ENCODE results near the gene KIAA1671.

KIAA1671 gene

DNA sequence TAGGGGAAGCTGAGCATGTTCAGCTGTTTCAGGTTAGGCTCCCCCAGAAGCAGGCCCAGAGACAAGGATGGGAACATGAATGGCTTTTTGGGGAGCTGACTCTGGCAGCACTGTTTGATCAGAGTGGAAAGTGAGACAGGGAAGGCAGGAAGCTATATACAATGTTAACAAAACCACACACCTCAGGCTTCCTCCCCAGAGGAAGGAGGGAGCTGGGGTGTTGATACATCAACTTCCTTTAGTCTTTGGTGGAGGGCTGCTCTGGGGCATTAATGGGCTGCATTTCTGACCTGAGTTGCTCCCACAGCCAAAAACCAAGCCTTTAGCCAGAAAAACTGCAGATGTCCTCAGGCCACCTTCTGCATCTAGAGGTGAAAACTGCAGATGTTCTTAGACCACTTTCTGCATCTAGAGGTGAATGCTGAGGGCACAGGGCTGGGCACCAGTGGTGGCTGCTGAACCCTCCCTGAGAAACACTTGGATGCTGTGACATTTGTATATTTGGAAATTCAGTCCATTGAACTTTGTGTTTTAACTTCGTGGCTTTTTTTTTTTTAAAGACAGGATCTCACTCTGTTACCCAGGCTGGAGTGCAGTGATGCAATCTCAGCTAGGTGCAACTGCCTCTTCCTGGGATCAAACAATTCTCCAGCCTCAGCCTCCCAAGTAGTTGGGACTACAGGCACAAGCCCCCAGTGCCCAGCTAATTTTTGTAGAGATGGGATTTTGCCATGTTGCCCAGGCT is 49.9 kb downstream of the KIAA1671 start:
- CTCF ChIA-PET: no interaction called here
- no peak overlapping the region for H3K4me3 ChIP-seq (ENCODE audit: low read depth, low read length)
- no peak for DNase-seq (ENCODE audit: low read depth, low spot score)
- TF ChIP-seq, protein P1, sequence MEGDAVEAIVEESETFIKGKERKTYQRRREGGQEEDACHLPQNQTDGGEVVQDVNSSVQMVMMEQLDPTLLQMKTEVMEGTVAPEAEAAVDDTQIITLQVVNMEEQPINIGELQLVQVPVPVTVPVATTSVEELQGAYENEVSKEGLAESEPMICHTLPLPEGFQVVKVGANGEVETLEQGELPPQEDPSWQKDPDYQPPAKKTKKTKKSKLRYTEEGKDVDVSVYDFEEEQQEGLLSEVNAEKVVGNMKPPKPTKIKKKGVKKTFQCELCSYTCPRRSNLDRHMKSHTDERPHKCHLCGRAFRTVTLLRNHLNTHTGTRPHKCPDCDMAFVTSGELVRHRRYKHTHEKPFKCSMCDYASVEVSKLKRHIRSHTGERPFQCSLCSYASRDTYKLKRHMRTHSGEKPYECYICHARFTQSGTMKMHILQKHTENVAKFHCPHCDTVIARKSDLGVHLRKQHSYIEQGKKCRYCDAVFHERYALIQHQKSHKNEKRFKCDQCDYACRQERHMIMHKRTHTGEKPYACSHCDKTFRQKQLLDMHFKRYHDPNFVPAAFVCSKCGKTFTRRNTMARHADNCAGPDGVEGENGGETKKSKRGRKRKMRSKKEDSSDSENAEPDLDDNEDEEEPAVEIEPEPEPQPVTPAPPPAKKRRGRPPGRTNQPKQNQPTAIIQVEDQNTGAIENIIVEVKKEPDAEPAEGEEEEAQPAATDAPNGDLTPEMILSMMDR (IDR thresholded peaks at IDR 0.05; ENCODE audit: insufficient read depth, low read length, missing control alignments): no peak
- POLR2A ChIA-PET: no interaction called here

DNA sequence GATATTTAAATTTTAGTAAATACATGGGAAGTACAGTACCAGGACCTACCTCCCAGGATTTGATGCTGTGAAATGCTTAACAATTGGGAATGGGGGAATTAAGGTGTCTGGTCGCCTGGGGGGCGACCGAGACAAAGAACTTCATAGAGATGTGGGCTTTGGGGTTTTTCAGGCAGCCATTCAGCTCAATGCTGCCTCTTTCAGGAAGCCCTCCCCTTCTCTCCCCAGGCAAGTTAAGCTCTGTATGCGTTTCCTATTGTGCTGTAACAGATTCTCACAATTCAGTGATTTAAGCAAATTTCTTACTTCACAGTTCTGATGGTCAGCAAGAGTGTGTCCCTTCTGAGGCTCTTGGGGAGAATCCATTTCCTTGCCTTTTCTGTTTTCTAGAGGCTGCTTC is 53.8 kb downstream of the KIAA1671 start:
- POLR2A ChIA-PET: no interaction called here
- CTCF ChIA-PET: no interaction called here
- no peak overlapping the region for H3K4me3 ChIP-seq (ENCODE audit: low read depth, low read length)
- no peak for DNase-seq (ENCODE audit: low read depth, low spot score)
- TF ChIP-seq, protein P1 (IDR thresholded peaks at IDR 0.05; ENCODE audit: insufficient read depth, low read length, missing control alignments): no peak

DNA sequence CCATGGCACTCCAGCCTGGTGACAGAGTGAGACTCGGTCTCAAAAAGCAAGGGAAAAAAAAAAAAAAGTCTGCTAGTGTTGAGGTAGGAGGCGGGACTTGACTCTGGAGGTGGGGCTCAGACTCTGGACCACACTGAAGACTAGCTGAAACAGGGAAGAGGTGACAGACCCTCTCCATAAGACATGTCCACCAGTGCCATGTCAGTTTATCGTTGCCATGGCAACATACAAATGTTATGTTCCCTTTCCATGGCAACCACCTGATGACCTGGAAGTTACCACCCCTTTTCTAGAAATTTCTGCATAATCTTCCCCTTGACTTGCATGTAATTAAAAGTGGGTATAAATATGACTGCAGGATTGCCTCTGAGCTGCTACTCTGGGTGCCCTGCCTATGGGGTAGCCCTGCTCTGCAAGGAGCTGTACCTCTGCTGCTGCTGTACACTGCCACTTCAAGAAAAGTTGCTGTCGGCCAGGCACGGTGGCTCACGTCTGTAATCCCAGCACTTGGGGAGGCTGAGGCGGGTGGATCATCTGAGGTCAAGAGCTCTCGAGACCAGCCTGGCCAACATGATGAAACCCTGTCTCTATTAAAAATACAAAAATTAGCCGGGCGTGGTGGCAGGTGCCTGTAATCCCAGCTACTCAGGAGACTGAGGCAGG is 55.1 kb downstream of the KIAA1671 start:
- ChIA-PET CTCF (no interaction called here), POLR2A (no interaction called here)

DNA sequence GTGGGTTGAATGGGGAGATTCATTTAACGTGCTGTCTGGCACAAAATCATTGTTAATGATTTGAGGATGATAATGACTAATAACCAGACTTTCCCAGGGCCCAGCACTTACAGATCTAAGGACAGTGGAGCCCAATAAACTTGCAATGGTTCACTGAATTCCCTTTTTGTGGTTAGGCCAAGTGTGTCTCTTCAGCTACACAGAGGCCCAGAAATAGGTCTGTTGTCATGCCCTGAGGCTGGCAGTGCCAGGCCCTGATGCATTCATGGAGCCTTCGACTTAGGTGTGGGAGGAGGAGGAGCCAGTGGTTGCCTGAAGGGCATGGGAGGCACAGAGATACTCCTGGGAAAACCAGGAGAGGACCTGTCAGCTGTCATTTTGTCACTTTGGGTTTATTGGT is 56.1 kb downstream of the KIAA1671 start:
- CTCF ChIA-PET: no interaction called here
- POLR2A ChIA-PET: no interaction called here
- DNase-seq (ENCODE audit: low read depth, low spot score): no peak
- no peak overlapping the region for H3K4me3 ChIP-seq (ENCODE audit: low read depth, low read length)
- TF ChIP-seq, protein P1 (IDR thresholded peaks at IDR 0.05; ENCODE audit: insufficient read depth, low read length, missing control alignments): no peak

More for the DNA sequence above, 55.1 kb downstream of the KIAA1671 start:
- H3K4me3 ChIP-seq (ENCODE audit: low read depth, low read length): no peak overlapping the region
- no peak for DNase-seq (ENCODE audit: low read depth, low spot score)
- TF ChIP-seq, protein P1 (IDR thresholded peaks at IDR 0.05; ENCODE audit: insufficient read depth, low read length, missing control alignments): no peak

DNA sequence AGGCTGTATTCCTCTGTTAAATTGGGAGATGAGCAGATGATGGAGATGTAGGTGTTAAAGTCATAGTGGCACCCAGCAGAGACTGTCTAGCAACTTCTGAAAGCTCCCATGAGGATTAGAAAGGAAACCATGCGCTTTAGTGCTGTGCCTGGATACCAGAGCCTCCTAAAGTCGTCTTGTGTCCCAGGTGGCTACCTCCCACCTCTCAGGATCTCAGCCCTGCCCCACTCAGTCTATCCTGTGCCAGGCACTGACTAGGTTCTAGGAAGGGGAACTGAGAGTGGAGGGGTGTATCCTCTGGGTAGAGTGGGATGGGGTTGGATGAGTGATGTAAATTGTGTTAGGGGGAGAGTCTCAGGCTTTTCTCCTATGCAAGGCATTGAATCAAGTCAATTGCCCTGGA is 60.2 kb downstream of the KIAA1671 start:
- no peak overlapping the region for H3K4me3 ChIP-seq (ENCODE audit: low read depth, low read length)
- POLR2A ChIA-PET: no interaction called here
- DNase-seq (ENCODE audit: low read depth, low spot score): no peak
- CTCF ChIA-PET: interaction anchor here (0.6 kb wide), 1 partner anchor 42 kb away, joined by 3 read pairs; no protein-coding TSS in a partner anchor
- TF ChIP-seq, protein P1 (IDR thresholded peaks at IDR 0.05; ENCODE audit: insufficient read depth, low read length, missing control alignments): no peak

DNA sequence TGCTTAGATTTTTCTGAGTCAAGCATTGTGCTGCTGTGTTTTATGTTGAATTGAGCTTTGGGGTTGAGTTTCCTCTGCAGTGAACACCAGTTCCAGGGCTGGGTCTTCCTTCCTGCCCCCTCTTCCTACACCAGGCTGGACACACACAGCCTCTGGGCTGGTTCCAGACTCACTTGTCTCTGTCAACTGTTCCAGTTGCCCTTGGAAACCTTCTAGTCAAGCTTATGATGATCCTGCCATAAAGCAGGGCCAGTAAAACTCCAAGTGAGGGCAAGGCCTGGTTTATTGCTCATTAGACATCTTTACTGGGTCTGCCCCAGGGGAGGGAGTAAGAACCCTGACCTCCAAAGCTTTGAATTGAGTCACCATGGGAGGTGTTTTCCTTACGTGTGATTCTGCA is 61.1 kb downstream of the KIAA1671 start:
- CTCF ChIA-PET: no interaction called here
- TF ChIP-seq, protein P1 (IDR thresholded peaks at IDR 0.05; ENCODE audit: insufficient read depth, low read length, missing control alignments): no peak
- H3K4me3 ChIP-seq (ENCODE audit: low read depth, low read length): no peak overlapping the region
- DNase-seq (ENCODE audit: low read depth, low spot score): no peak
- POLR2A ChIA-PET: no interaction called here
